DOHH2 (cell line): ENCODE results near the gene PRRG4.

ENCODE experiments used
- CTCF ChIP-seq: fragments of 200-600 bp; sonication (generic); IDR thresholded peaks from one replicate; pipeline ENCODE4 v1.5.1; 2014; ENCODE audit warnings: antibody characterized with exemption, mild to moderate bottlenecking, low read depth, low read length; ENCODE audit not compliant: poor library complexity, severe bottlenecking
- EZH2phosphoT487 ChIP-seq: fragments of 200-600 bp; sonication (generic); IDR thresholded peaks from 2 replicates; pipeline ENCODE4 v1.6.1; 2017; ENCODE audit warnings: borderline replicate concordance, mild to moderate bottlenecking, antibody characterized with exemption, low read length, moderate library complexity, mixed read lengths

GRCh38 chr11:32817852-32818183 lies 11.9 kb upstream of the PRRG4 start:
- TF ChIP-seq CTCF (no peak), EZH2phosphoT487 (no peak)
